Stimulated activated naive B cell treated with anti-CD40 and anti-IgM and Interleukin-4, amounts not matched to agents 10 μg/mL and 1 μg/mL and 100 μg/mL, for 72 hours (primary cell): Measurements from ENCODE around the gene BDH2.

Source experiments
- ATAC-seq, 2 donors: fragments of 150-1000 bp; cut with Tn5 transposase; replicated peaks; 2 replicates each; pipeline ENCODE4 v1.10.0; 2021; ENCODE audit warnings: moderate library complexity in 1 of 2
- DNase-seq: peaks from one replicate; pipeline ENCODE4 v3.0.0; 2021
- H3K27ac Mint-ChIP-seq: one replicate; pipeline ENCODE4 v1.8.0; 2022; ENCODE audit warnings: mild to moderate bottlenecking, mixed read lengths
- H3K27me3 Mint-ChIP-seq, 2 donors: one replicate each; pipeline ENCODE4 v1.8.0; 2022; ENCODE audit warnings: mixed read lengths in 2 of 2
- H3K36me3 Mint-ChIP-seq, 2 donors: one replicate each; pipeline ENCODE4 v1.8.0; 2022; ENCODE audit warnings: mixed read lengths in 2 of 2, mild to moderate bottlenecking in 1 of 2
- H3K4me1 Mint-ChIP-seq, 2 donors: one replicate each; pipeline ENCODE4 v1.8.0; 2022; ENCODE audit warnings: mixed read lengths in 2 of 2, mild to moderate bottlenecking in 1 of 2
- H3K4me3 Mint-ChIP-seq, 2 donors: one replicate each; pipeline ENCODE4 v1.8.0; 2022; ENCODE audit warnings: mild to moderate bottlenecking in 2 of 2, mixed read lengths in 2 of 2, moderate library complexity in 1 of 2
- H3K9me3 Mint-ChIP-seq, 2 donors: one replicate each; pipeline ENCODE4 v1.8.0; 2022; ENCODE audit warnings: mixed read lengths in 2 of 2, mild to moderate bottlenecking in 1 of 2

Gene BDH2

GRCh38 chr4:103098341-103098740, 1.3 kb downstream of the BDH2 start:
- ATAC-seq (no peak), DNase-seq (no peak)
- Mint-ChIP-seq H3K4me3 (no peak overlapping the region), H3K27me3 (no peaks in the 10 kb centered on the region), H3K4me1 (peaks cover 2 to 24% of the 10 kb centered on the region in 2 donors), H3K9me3 (no peaks in the 10 kb centered on the region), H3K36me3 (peaks cover 0 to 2% of the 10 kb centered on the region in 2 donors), H3K27ac (no peak overlapping the region)

- H3K36me3 Mint-ChIP-seq, result peaks cover 0 to 2% of the 10 kb centered on the region in 2 donors
- DNase-seq, result no peak
- H3K9me3 Mint-ChIP-seq, result no peaks in the 10 kb centered on the region
- no peak overlapping the region for H3K27ac Mint-ChIP-seq
- ATAC-seq, result no peak
- H3K27me3 Mint-ChIP-seq, result no peaks in the 10 kb centered on the region
- H3K4me1 Mint-ChIP-seq, result peaks cover 4 to 35% of the 10 kb centered on the region in 2 donors
- no peak overlapping the region for H3K4me3 Mint-ChIP-seq
These were observed 2.5 kb downstream of the BDH2 start for GRCh38 chr4:103097112-103097511.

GRCh38 chr4:103095080-103095479, 4.6 kb downstream of the BDH2 start:
- peaks cover 2 to 3% of the 10 kb centered on the region in 2 donors for H3K36me3 Mint-ChIP-seq
- H3K4me3 Mint-ChIP-seq, result no peak overlapping the region
- no peaks in the 10 kb centered on the region for H3K9me3 Mint-ChIP-seq
- peaks cover 8 to 43% of the 10 kb centered on the region in 2 donors for H3K4me1 Mint-ChIP-seq
- H3K27ac Mint-ChIP-seq, result no peak overlapping the region
- no peaks in the 10 kb centered on the region for H3K27me3 Mint-ChIP-seq
- ATAC-seq (no peak), DNase-seq (no peak)

- no peaks in the 10 kb centered on the region for H3K27me3 Mint-ChIP-seq
- no peak overlapping the region for H3K4me3 Mint-ChIP-seq
- H3K4me1 Mint-ChIP-seq, result peaks cover 6 to 19% of the 10 kb centered on the region in 2 donors
- DNase-seq (no peak), ATAC-seq (no peak)
- H3K27ac Mint-ChIP-seq, result peak overlapping the region; percentile 25
- peaks cover 5 to 12% of the 10 kb centered on the region in 2 donors for H3K36me3 Mint-ChIP-seq
- H3K9me3 Mint-ChIP-seq, result no peaks in the 10 kb centered on the region
These were observed 7.4 kb downstream of the BDH2 start for GRCh38 chr4:103092245-103092644.

- ATAC-seq, result peak; percentile 82 to 85
- H3K9me3 Mint-ChIP-seq, result no peaks in the 10 kb centered on the region
- H3K27ac Mint-ChIP-seq, result no peak overlapping the region
- no peak overlapping the region for H3K4me3 Mint-ChIP-seq
- H3K4me1 Mint-ChIP-seq, result peaks cover 6 to 19% of the 10 kb centered on the region in 2 donors
- H3K36me3 Mint-ChIP-seq, result peaks cover 11 to 18% of the 10 kb centered on the region in 2 donors
- no peaks in the 10 kb centered on the region for H3K27me3 Mint-ChIP-seq
- peak; percentile 55 for DNase-seq
These were observed 7.9 kb downstream of the BDH2 start for GRCh38 chr4:103091601-103092223.

GRCh38 chr4:103089481-103089880, 10.2 kb downstream of the BDH2 start:
- ATAC-seq (no peak), DNase-seq (no peak)
- H3K27ac Mint-ChIP-seq, result no peak overlapping the region
- peaks cover 11 to 19% of the 10 kb centered on the region in 2 donors for H3K36me3 Mint-ChIP-seq
- peaks cover 6 to 19% of the 10 kb centered on the region in 2 donors for H3K4me1 Mint-ChIP-seq
- no peak overlapping the region for H3K4me3 Mint-ChIP-seq
- no peaks in the 10 kb centered on the region for H3K9me3 Mint-ChIP-seq
- no peaks in the 10 kb centered on the region for H3K27me3 Mint-ChIP-seq

- peaks cover 10 to 21% of the 10 kb centered on the region in 2 donors for H3K36me3 Mint-ChIP-seq
- H3K27ac Mint-ChIP-seq, result no peak overlapping the region
- no peaks in the 10 kb centered on the region for H3K9me3 Mint-ChIP-seq
- H3K4me3 Mint-ChIP-seq, result no peak overlapping the region
- no peak for ATAC-seq
- peaks cover 2 to 3% of the 10 kb centered on the region in 2 donors for H3K4me1 Mint-ChIP-seq
- no peak for DNase-seq
- H3K27me3 Mint-ChIP-seq, result no peaks in the 10 kb centered on the region
These were observed 13.1 kb downstream of the BDH2 start for GRCh38 chr4:103086551-103086950.

- H3K4me3 Mint-ChIP-seq, result no peak overlapping the region
- peaks cover 11 to 24% of the 10 kb centered on the region in 2 donors for H3K36me3 Mint-ChIP-seq
- H3K27ac Mint-ChIP-seq, result no peak overlapping the region
- no peaks in the 10 kb centered on the region for H3K27me3 Mint-ChIP-seq
- no peaks in the 10 kb centered on the region for H3K9me3 Mint-ChIP-seq
- ATAC-seq (no peak), DNase-seq (no peak)
- H3K4me1 Mint-ChIP-seq, result no peaks in the 10 kb centered on the region
These were observed 14.0 kb downstream of the BDH2 start for GRCh38 chr4:103085555-103086196.

- Mint-ChIP-seq H3K9me3 (no peaks in the 10 kb centered on the region), H3K4me3 (no peak overlapping the region), H3K27me3 (no peaks in the 10 kb centered on the region), H3K4me1 (peaks cover 9 to 23% of the 10 kb centered on the region in 2 donors), H3K27ac (no peak overlapping the region), H3K36me3 (peaks cover 4 to 12% of the 10 kb centered on the region in 2 donors)
- DNase-seq, result no peak
- ATAC-seq, result no peak
These were observed 20.0 kb downstream of the BDH2 start for GRCh38 chr4:103079621-103080020.

GRCh38 chr4:103076747-103077347, 22.8 kb downstream of the BDH2 start, which contains the start of gene SLC9B2:
Gene SLC9B2 (minus strand): TSS chr4:103076761. CDS start chr4:103067550, 9,211 bp downstream.
- Mint-ChIP-seq H3K4me3 (peak within 1 kb of the TSS; percentile 85 to 96), H3K9me3 (no peaks in the 10 kb centered on the region), H3K27ac (peak within 1 kb of the TSS; percentile 94), H3K4me1 (peaks cover 16 to 28% of the 10 kb centered on the region in 2 donors), H3K36me3 (peaks cover 8 to 23% of the 10 kb centered on the region in 2 donors), H3K27me3 (no peaks in the 10 kb centered on the region)
- ATAC-seq (peak; percentile 59 to 67), DNase-seq (no peak)

- ATAC-seq (peak; percentile 69 to 72), DNase-seq (peak; percentile 58)
- Mint-ChIP-seq H3K4me1 (peaks cover 16 to 28% of the 10 kb centered on the region in 2 donors), H3K27ac (peak overlapping the region; percentile 94), H3K4me3 (peak overlapping the region; percentile 85 to 96), H3K27me3 (no peaks in the 10 kb centered on the region), H3K9me3 (no peaks in the 10 kb centered on the region), H3K36me3 (peaks cover 7 to 17% of the 10 kb centered on the region in 2 donors)
These were observed 23.5 kb downstream of the BDH2 start for GRCh38 chr4:103075894-103076746.

- Mint-ChIP-seq H3K4me1 (peaks cover 16 to 28% of the 10 kb centered on the region in 2 donors), H3K27ac (peak overlapping the region; percentile 94), H3K9me3 (no peaks in the 10 kb centered on the region), H3K27me3 (no peaks in the 10 kb centered on the region), H3K36me3 (peaks cover 9 to 20% of the 10 kb centered on the region in 2 donors), H3K4me3 (peak overlapping the region; percentile 85 to 96)
- no peak for DNase-seq
- ATAC-seq, result no peak
These were observed 24.2 kb downstream of the BDH2 start for GRCh38 chr4:103075435-103075893.

GRCh38 chr4:103074744-103075434, 24.7 kb downstream of the BDH2 start:
- Mint-ChIP-seq H3K27ac (peak overlapping the region; percentile 94), H3K36me3 (peaks cover 9 to 23% of the 10 kb centered on the region in 2 donors), H3K27me3 (no peaks in the 10 kb centered on the region), H3K4me1 (peaks cover 16 to 28% of the 10 kb centered on the region in 2 donors), H3K4me3 (peak overlapping the region; percentile 85 to 96), H3K9me3 (no peaks in the 10 kb centered on the region)
- peak; percentile 63 to 64 for ATAC-seq
- DNase-seq, result no peak
